Peyer's patch (tissue), 4 donors: ENCODE measurements around the gene ADAMTS4. TPM values are rescaled to one million over a fixed set of nuclear protein-coding genes. Genes with fewer than 3 reads are reported as not detected.

Source experiments
- DNase-seq, 3 donors: peaks; one replicate each; pipeline ENCODE4 v3.0.0-alpha.2; 2017 to 2019
- H3K27ac ChIP-seq, 4 donors: fragments of 200-600 bp; sonication (generic); one replicate each; pipeline ENCODE4 v1.5.1; 2016 to 2019
- H3K27me3 ChIP-seq, 2 donors: fragments of 200-600 bp; sonication (generic); one replicate each; pipeline ENCODE4 v1.5.1; 2019
- H3K36me3 ChIP-seq, 3 donors: fragments of 200-600 bp; sonication (generic); one replicate each; pipeline ENCODE4 v1.5.1; 2016 to 2019
- H3K4me1 ChIP-seq, 4 donors: fragments of 200-600 bp; sonication (generic); one replicate each; pipeline ENCODE4 v1.5.1; 2016 to 2019
- H3K4me3 ChIP-seq, 4 donors: fragments of 200-600 bp; sonication (generic); 1 replicate in 3 of 4; 2 replicates in 1 of 4; pipeline ENCODE4 v1.5.1; 2016 to 2019; ENCODE audit warnings: mild to moderate bottlenecking in 1 of 4
- H3K9me3 ChIP-seq, 4 donors: fragments of 200-600 bp; sonication (generic); one replicate each; pipeline ENCODE4 v1.5.1; 2016 to 2019; ENCODE audit warnings: mild to moderate bottlenecking in 1 of 4
- POLR2A ChIP-seq, 2 donors: fragments of 450-650 bp; IDR thresholded peaks; one replicate each; pipeline ENCODE4 v1.5.1; 2017; ENCODE audit warnings: antibody characterized with exemption in 2 of 2, mild to moderate bottlenecking in 2 of 2, moderate library complexity in 2 of 2
- total RNA-seq, 4 donors: library from RNA; depleted of rRNA; stranded (reverse); fragments of >200 nt; gene quantifications; one replicate each; pipeline ENCODE4 v1.1.0, GENCODE V29; 2016
- TF ChIP-seq, protein P1 (sequence below), 6 experiments: fragments of 450-650 bp in 4 of 6; fragments of 200-600 bp in 2 of 6; sonication (generic) in 1 of 6; IDR thresholded peaks; one replicate each; pipeline ENCODE4 v1.5.1; 2017 to 2019; ENCODE audit warnings: antibody characterized with exemption in 6 of 6, mild to moderate bottlenecking in 3 of 6, moderate library complexity in 1 of 6

The ADAMTS4 gene
- total RNA-seq, 4 donors from 2014 or later = 0.18 to 65.2 (median 1.9) TPM

GRCh38 chr1:161209790-161210409, 11.0 kb upstream of the ADAMTS4 start:
- Histone ChIP-seq H3K36me3 (peaks cover 0 to 94% (median 0%) of the 10 kb centered on the region in 3 donors), H3K27ac (no peak overlapping the region), H3K4me1 (peaks cover 0 to 25% (median 0%) of the 10 kb centered on the region in 4 donors), H3K27me3 (no peaks in the 10 kb centered on the region), H3K4me3 (no peak overlapping the region), H3K9me3 (no peaks in the 10 kb centered on the region)
- DNase-seq = peak; percentile 63 to 85 (median 76)
- TF ChIP-seq POLR2A (IDR thresholded peaks at IDR 0.05) = no peak
- TF ChIP-seq, protein P1, sequence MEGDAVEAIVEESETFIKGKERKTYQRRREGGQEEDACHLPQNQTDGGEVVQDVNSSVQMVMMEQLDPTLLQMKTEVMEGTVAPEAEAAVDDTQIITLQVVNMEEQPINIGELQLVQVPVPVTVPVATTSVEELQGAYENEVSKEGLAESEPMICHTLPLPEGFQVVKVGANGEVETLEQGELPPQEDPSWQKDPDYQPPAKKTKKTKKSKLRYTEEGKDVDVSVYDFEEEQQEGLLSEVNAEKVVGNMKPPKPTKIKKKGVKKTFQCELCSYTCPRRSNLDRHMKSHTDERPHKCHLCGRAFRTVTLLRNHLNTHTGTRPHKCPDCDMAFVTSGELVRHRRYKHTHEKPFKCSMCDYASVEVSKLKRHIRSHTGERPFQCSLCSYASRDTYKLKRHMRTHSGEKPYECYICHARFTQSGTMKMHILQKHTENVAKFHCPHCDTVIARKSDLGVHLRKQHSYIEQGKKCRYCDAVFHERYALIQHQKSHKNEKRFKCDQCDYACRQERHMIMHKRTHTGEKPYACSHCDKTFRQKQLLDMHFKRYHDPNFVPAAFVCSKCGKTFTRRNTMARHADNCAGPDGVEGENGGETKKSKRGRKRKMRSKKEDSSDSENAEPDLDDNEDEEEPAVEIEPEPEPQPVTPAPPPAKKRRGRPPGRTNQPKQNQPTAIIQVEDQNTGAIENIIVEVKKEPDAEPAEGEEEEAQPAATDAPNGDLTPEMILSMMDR (IDR thresholded peaks at IDR 0.05) = peak; percentile 74 to 91 (median 85)

GRCh38 chr1:161207173-161207572, 8.3 kb upstream of the ADAMTS4 start:
- peak overlapping the region; percentile 53 to 81 (median 70) for H3K27ac ChIP-seq
- peak in 1 of 2 donors; percentile 53 for TF ChIP-seq POLR2A (IDR thresholded peaks at IDR 0.05)
- TF ChIP-seq, protein P1 (IDR thresholded peaks at IDR 0.05) = no peak
- H3K4me1 ChIP-seq = peaks cover 0 to 45% (median 2%) of the 10 kb centered on the region in 4 donors
- no peaks in the 10 kb centered on the region for H3K9me3 ChIP-seq
- no peak overlapping the region for H3K4me3 ChIP-seq
- peak in 1 of 3 donors; percentile 74 for DNase-seq
- no peaks in the 10 kb centered on the region for H3K27me3 ChIP-seq
- peaks cover 0 to 83% (median 0%) of the 10 kb centered on the region in 3 donors for H3K36me3 ChIP-seq

GRCh38 chr1:161206411-161207140, 7.7 kb upstream of the ADAMTS4 start:
- Histone ChIP-seq H3K27me3 (no peaks in the 10 kb centered on the region), H3K4me1 (peaks cover 0 to 46% (median 2%) of the 10 kb centered on the region in 4 donors), H3K27ac (peak overlapping the region; percentile 53 to 81 (median 70)), H3K4me3 (no peak overlapping the region), H3K9me3 (no peaks in the 10 kb centered on the region), H3K36me3 (peaks cover 0 to 77% (median 0%) of the 10 kb centered on the region in 3 donors)
- no peak for TF ChIP-seq POLR2A (IDR thresholded peaks at IDR 0.05)
- TF ChIP-seq, protein P1 (IDR thresholded peaks at IDR 0.05) = no peak
- no peak for DNase-seq

DNA sequence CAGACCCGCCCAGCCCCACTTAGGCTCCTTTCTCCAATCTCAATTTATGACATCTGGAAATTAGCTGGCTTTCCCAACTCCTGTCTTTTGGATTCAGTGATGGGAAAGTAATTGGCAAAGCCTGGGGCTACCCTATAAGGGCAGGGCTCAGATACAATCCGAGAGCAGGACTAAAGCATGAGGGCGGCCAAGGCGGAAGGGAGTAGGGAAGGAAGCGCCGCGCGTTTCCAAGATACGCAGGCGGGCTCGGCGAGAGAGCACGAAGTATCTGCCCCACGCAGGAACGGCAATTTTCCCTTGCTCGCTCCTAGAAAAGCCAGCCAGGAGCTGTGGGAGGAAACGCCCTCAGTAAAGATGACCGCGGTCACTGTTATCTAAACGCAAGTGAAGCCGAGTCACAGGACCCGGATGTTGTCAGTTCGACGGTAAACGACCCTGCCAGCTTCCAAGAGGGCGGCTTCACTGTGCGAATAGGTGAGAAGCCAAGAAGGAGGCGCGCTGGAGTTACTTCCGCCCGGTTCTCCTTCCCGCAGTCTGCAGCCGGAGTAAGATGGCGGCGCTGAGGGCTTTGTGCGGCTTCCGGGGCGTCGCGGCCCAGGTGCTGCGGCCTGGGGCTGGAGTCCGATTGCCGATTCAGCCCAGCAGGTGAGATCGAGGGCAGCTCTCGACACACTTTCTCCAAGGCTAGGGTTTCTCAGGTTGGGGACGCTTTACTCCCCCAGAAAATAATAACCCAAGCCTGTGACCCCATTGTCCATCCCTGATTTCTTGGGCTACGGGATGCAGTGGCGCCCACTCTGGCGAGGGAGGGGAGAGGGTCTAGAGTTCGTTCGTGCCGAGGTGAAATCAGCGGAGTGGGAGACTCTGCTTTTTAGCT, 3.2 kb upstream of the ADAMTS4 start, which contains the start of gene NDUFS2:
TSS of gene NDUFS2 (plus strand) at position 532 of the 877 bp plus-strand sequence. CDS start at position 551, 19 bp downstream.
- DNase-seq = peak; percentile 95 to 99 (median 97)
- H3K4me3 ChIP-seq = peak within 1 kb of the TSS; percentile 62 to 72 (median 67)
- peaks cover 0 to 36% (median 0%) of the 10 kb centered on the region in 3 donors for H3K36me3 ChIP-seq
- no peaks in the 10 kb centered on the region for H3K27me3 ChIP-seq
- H3K4me1 ChIP-seq = peaks cover 0 to 72% (median 2%) of the 10 kb centered on the region in 4 donors
- TF ChIP-seq POLR2A (IDR thresholded peaks at IDR 0.05) = peak; percentile 61 to 83
- TF ChIP-seq, protein P1 (IDR thresholded peaks at IDR 0.05) = peak in 2 of 6 experiments; percentile 9 to 12
- peak within 1 kb of the TSS; percentile 79 to 95 (median 88) for H3K27ac ChIP-seq
- H3K9me3 ChIP-seq = no peaks in the 10 kb centered on the region
